IMR-90 (cell line): ENCODE data around the gene FBXO5. TPM values are rescaled to one million over a fixed set of nuclear protein-coding genes. Genes with fewer than 3 reads are reported as not detected.

ENCODE experiments used
- ATAC-seq: fragments of 200-7000 bp; cut with Tn5 transposase; 2 replicates; pipeline ENCODE4 v1.9.1; 2020; ENCODE audit warnings: low read depth, mild to moderate bottlenecking, moderate library complexity
- BruUV-seq: library from RNA; stranded (reverse); fragments of 400-500 nt; replicated peaks from 2 replicates; lab custom pipeline; 2021; lab: Mats Ljungman, UMichigan
- CTCF ChIA-PET: fragments of 300-600 bp; formaldehyde crosslinking; extraction: SDS; loops from one replicate; lab custom pipeline; 2021; ENCODE audit warnings: antibody characterized with exemption; lab: Yijun Ruan, JAX
- POLR2A ChIA-PET: fragments of 300-600 bp; sonication (Branson Sonifier 250); formaldehyde crosslinking; loops from one replicate; lab custom pipeline; 2022; ENCODE audit warnings: antibody characterized with exemption; ENCODE audit not compliant: unreplicated experiment; lab: Charles Lee
- DNase-seq: peaks from one replicate; pipeline ENCODE4 v3.0.0; 2013
- H2AFZ ChIP-seq: replicated peaks from 2 replicates; pipeline ENCODE3; 2013; ENCODE audit warnings: low read length, mild to moderate bottlenecking; ENCODE audit not compliant: poor library complexity
- H2AK5ac ChIP-seq: 2 replicates; pipeline ENCODE4 v1.6.1; 2013; ENCODE audit warnings: low read depth, low read length, inconsistent platforms
- H2AK9ac ChIP-seq: replicated peaks from 2 replicates; pipeline ENCODE3; 2013; ENCODE audit warnings: mild to moderate bottlenecking, low read depth, low read length, moderate library complexity; ENCODE audit not compliant: poor library complexity
- H2BK120ac ChIP-seq: 2 replicates; pipeline ENCODE4 v1.6.1; 2013; ENCODE audit warnings: low read depth, low read length, inconsistent platforms
- H2BK15ac ChIP-seq: 3 replicates; pipeline ENCODE4 v1.6.1; 2013; ENCODE audit warnings: low read depth, low read length, inconsistent platforms
- H2BK20ac ChIP-seq: 2 replicates; pipeline ENCODE4 v1.6.1; 2013; ENCODE audit warnings: low read depth, mild to moderate bottlenecking, inconsistent platforms, low read length, moderate library complexity
- H2BK5ac ChIP-seq: 2 replicates; pipeline ENCODE4 v1.6.1; 2013; ENCODE audit warnings: mild to moderate bottlenecking, low read depth, low read length, inconsistent platforms; ENCODE audit not compliant: poor library complexity, severe bottlenecking
- H3K14ac ChIP-seq: replicated peaks from 2 replicates; pipeline ENCODE4 v1.6.1; 2013; ENCODE audit warnings: low read depth, low read length, inconsistent platforms
- H3K18ac ChIP-seq: 2 replicates; pipeline ENCODE4 v1.6.1; 2013; ENCODE audit warnings: low read depth, low read length, control low read depth
- H3K23ac ChIP-seq: 2 replicates; pipeline ENCODE4 v1.6.1; 2013; ENCODE audit warnings: low read depth, low read length, inconsistent platforms
- H3K27ac ChIP-seq: 2 replicates; pipeline ENCODE4 v1.5.1; 2013; ENCODE audit warnings: mild to moderate bottlenecking, control low read depth, low read length; ENCODE audit not compliant: insufficient read depth
- H3K27me3 ChIP-seq: 2 replicates; pipeline ENCODE4 v1.6.1; 2013; ENCODE audit warnings: low read length; ENCODE audit not compliant: control insufficient read depth, insufficient read depth
- H3K36me3 ChIP-seq: 2 replicates; pipeline ENCODE4 v1.6.1; 2013; ENCODE audit warnings: low read length, mixed read lengths; ENCODE audit not compliant: control insufficient read depth, insufficient read depth
- H3K4ac ChIP-seq: 2 replicates; pipeline ENCODE4 v1.6.1; 2013; ENCODE audit warnings: low read depth, low read length, inconsistent platforms
- H3K4me1 ChIP-seq: 2 replicates; pipeline ENCODE4 v1.6.1; 2013; ENCODE audit warnings: low read length, mixed read lengths; ENCODE audit not compliant: control insufficient read depth, insufficient read depth
- H3K4me2 ChIP-seq: 2 replicates; pipeline ENCODE4 v1.6.1; 2013; ENCODE audit warnings: low read depth, mild to moderate bottlenecking, control low read depth, low read length, moderate library complexity
- H3K4me3 ChIP-seq: 2 replicates; pipeline ENCODE4 v1.5.1; 2013; ENCODE audit warnings: low read depth, mild to moderate bottlenecking, control low read depth, low read length, moderate library complexity; ENCODE audit not compliant: insufficient read depth
- H3K56ac ChIP-seq: 2 replicates; pipeline ENCODE4 v1.6.1; 2013; ENCODE audit warnings: low read length, inconsistent platforms; ENCODE audit not compliant: insufficient read depth; ENCODE audit errors: extremely low read depth
- H3K79me1 ChIP-seq, 2 experiments: 2 replicates each; pipeline ENCODE4 v1.6.1; 2013; ENCODE audit warnings: low read length in 2 of 2, inconsistent platforms in 1 of 2, low read depth in 1 of 2
- H3K9ac ChIP-seq: 2 replicates; pipeline ENCODE4 v1.6.1; 2013; ENCODE audit warnings: low read depth, low read length, control low read depth
- H3K9me1 ChIP-seq: 2 replicates; pipeline ENCODE4 v1.6.1; 2013; ENCODE audit warnings: low read length, inconsistent platforms; ENCODE audit not compliant: insufficient read depth
- H3K9me3 ChIP-seq: 2 replicates; pipeline ENCODE4 v1.6.1; 2013; ENCODE audit warnings: low read length; ENCODE audit not compliant: control insufficient read depth, insufficient read depth
- H4K20me1 ChIP-seq: 2 replicates; pipeline ENCODE4 v1.6.1; 2013; ENCODE audit warnings: low read length, inconsistent platforms; ENCODE audit not compliant: insufficient read depth
- H4K5ac ChIP-seq: 2 replicates; pipeline ENCODE4 v1.6.1; 2013; ENCODE audit warnings: mild to moderate bottlenecking, low read depth, low read length, control low read depth
- H4K8ac ChIP-seq, 2 experiments: 2 replicates each; pipeline ENCODE4 v1.6.1; 2013; ENCODE audit warnings: low read depth in 2 of 2, low read length in 2 of 2, control low read depth in 1 of 2, inconsistent platforms in 1 of 2
- H4K91ac ChIP-seq: 2 replicates; pipeline ENCODE4 v1.6.1; 2013; ENCODE audit warnings: low read depth, low read length, inconsistent platforms; ENCODE audit not compliant: insufficient read depth
- BHLHE40 ChIP-seq: fragments of 150-350 bp; IDR thresholded peaks from 2 replicates; pipeline ENCODE4 v1.6.1; 2016; ENCODE audit warnings: mild to moderate bottlenecking, low read depth, low read length
- CEBPB ChIP-seq: IDR thresholded peaks from 2 replicates; pipeline ENCODE4 v1.6.1; 2012; ENCODE audit warnings: low read depth, low read length, improper control_type of control experiment
- CHD1 ChIP-seq: IDR thresholded peaks from 2 replicates; pipeline ENCODE4 v1.6.1; 2012; ENCODE audit warnings: low read depth, low read length, improper control_type of control experiment
- FOS ChIP-seq: fragments of 150-350 bp; IDR thresholded peaks from 2 replicates; pipeline ENCODE4 v1.6.1; 2016; ENCODE audit warnings: low read depth, low read length
- MAFK ChIP-seq: IDR thresholded peaks from 2 replicates; pipeline ENCODE4 v1.6.1; 2012; ENCODE audit warnings: low read depth, low read length, improper control_type of control experiment
- MAZ ChIP-seq: IDR thresholded peaks from 2 replicates; pipeline ENCODE4 v1.6.1; 2012; ENCODE audit warnings: low read depth, mild to moderate bottlenecking, low read length, improper control_type of control experiment, moderate library complexity, borderline replicate concordance
- MXI1 ChIP-seq: IDR thresholded peaks from 2 replicates; pipeline ENCODE4 v1.6.1; 2012; ENCODE audit warnings: low read depth, mild to moderate bottlenecking, low read length, moderate library complexity, borderline replicate concordance
- NFE2L2 ChIP-seq: fragments of 150-350 bp; IDR thresholded peaks from 2 replicates; pipeline ENCODE4 v1.6.1; 2016; ENCODE audit warnings: low read depth, mild to moderate bottlenecking, low read length
- POLR2A ChIP-seq: IDR thresholded peaks from 2 replicates; pipeline ENCODE4 v1.6.1; 2012; ENCODE audit warnings: mild to moderate bottlenecking, low read depth, low read length
- RAD21 ChIP-seq: IDR thresholded peaks from 2 replicates; pipeline ENCODE4 v1.6.1; 2012; ENCODE audit warnings: low read length, improper control_type of control experiment
- RCOR1 ChIP-seq: IDR thresholded peaks from 2 replicates; pipeline ENCODE4 v1.6.1; 2012; ENCODE audit warnings: mild to moderate bottlenecking, low read length, improper control_type of control experiment; ENCODE audit not compliant: insufficient replicate concordance
- RFX5 ChIP-seq: IDR thresholded peaks from 2 replicates; pipeline ENCODE4 v1.8.0; 2012; ENCODE audit warnings: low read depth, mild to moderate bottlenecking, low read length, moderate library complexity
- SMC3 ChIP-seq: fragments of 150-350 bp; IDR thresholded peaks from 2 replicates; pipeline ENCODE4 v1.6.1; 2016; ENCODE audit warnings: low read depth, mild to moderate bottlenecking, antibody characterized with exemption, low read length, moderate library complexity
- WGBS, 2 experiments: methylation state at CpG; one replicate each; pipeline versions ENCODE4 v1.1.5 to v1.1.7; 2013; ENCODE audit warnings: missing lambda C conversion rate in 2 of 2; ENCODE audit not compliant: insufficient read length in 1 of 2; ENCODE audit errors: extremely low coverage in 2 of 2; 5-methylcytosine and 5-hydroxymethylcytosine counted together
- dilution Hi-C: fragments of 300-500 bp; cut with HindIII; formaldehyde crosslinking; loops from one replicate; pipeline ENCODE4 v1.14.3; 2018; ENCODE audit warnings: low sequenced_read_pairs; ENCODE audit not compliant: unreplicated experiment
- in situ Hi-C: fragments of 300-500 bp; cut with MboI; formaldehyde crosslinking; loops from 3 replicates; pipeline ENCODE4 v1.14.3; 2019; ENCODE audit warnings: low sequenced_read_pairs, inconsistent platforms, mixed read lengths
- intact Hi-C: fragments of 100-400 bp; cut with micrococcal nuclease; formaldehyde crosslinking; loops from 2 replicates; pipeline ENCODE4 v1.10.0; 2022
- polyA plus RNA-seq, 3 experiments: library from polyadenylated mRNA; depleted of rRNA; stranded (reverse); fragments of >200 nt; gene quantifications; 2 replicates each; pipeline ENCODE4 v1.2.3, GENCODE V29; 2012; ENCODE audit warnings: low replicate concordance in 1 of 3
- total RNA-seq: library from RNA; depleted of rRNA; stranded (reverse); fragments of >200 nt; gene quantifications from 2 replicates; pipeline ENCODE4 v1.2.3, GENCODE V29; 2012
- TF ChIP-seq, protein P1 (sequence below): fragments of 150-350 bp; IDR thresholded peaks from 2 replicates; pipeline ENCODE4 v1.6.1; 2016; ENCODE audit warnings: low read depth, mild to moderate bottlenecking, low read length, moderate library complexity, borderline replicate concordance
- TF ChIP-seq, protein P2 (sequence below): fragments of 150-350 bp; IDR thresholded peaks from 2 replicates; pipeline ENCODE4 v1.6.1; 2017; ENCODE audit warnings: mild to moderate bottlenecking, antibody characterized with exemption, low read length, low read depth
- TF ChIP-seq, protein P3 (sequence below): conservative IDR thresholded peaks from 2 replicates; pipeline ENCODE4 v1.5.1; 2012; ENCODE audit warnings: mild to moderate bottlenecking, low read depth, low read length, improper control_type of control experiment

The FBXO5 gene
- total and polyA plus RNA-seq, 2 of the 4 experiments (the other 2 are of a cell fraction), result 11.8 to 16.7 TPM

DNA sequence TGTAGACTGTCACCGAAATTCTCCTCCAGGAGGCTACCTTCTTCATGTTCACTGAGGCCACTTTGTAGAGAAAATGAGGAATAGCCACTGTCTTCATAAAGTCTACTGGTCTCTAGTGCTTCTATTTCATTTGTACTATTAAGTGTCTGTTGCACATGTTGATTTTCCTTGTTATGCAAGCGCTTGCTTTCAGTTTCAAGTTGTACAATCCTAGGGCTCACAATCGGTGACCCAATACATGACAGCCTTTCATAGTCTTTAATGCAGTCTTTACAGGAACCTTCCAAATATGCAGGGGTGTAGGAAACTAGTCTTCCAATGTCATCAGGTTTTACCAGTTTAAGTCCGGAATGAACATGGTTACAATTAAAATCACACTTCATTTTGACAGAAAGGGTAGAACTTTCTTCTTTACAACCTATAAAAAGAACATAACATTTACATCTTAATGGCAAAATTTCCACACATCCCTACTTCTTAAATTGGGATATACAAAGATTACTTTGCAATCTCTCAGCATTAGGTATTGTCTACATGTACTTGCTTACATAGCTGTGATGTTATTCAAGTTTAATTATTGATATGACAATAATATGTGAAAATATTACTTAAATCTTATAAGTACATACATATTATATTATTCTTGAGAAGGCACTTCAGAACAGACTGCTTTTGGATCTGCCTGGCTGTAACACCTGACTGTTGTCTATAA, 7.5 kb downstream of the FBXO5 start:
- H2BK20ac ChIP-seq, result no peak overlapping the region
- H2BK120ac ChIP-seq, result no peak overlapping the region
- peaks cover 0 to 7% of the 10 kb centered on the region in 2 experiments; a peak in 2 of 4 replicates for H3K79me1 ChIP-seq
- in situ Hi-C loops (no loop called here), intact Hi-C loops (no loop called here), dilution Hi-C loops (no loop called here)
- H2BK5ac ChIP-seq, result peak overlapping the region; percentile 24
- no peak overlapping the region for H4K91ac ChIP-seq
- peaks cover 5% of the 10 kb centered on the region for H3K4me1 ChIP-seq
- no peak overlapping the region for H3K14ac ChIP-seq
- TF ChIP-seq NFE2L2, result no peak
- no peak for TF ChIP-seq CEBPB
- no peak for TF ChIP-seq MXI1
- TF ChIP-seq CHD1, result no peak
- no peak for TF ChIP-seq RFX5
- no peak for TF ChIP-seq BHLHE40
- TF ChIP-seq, protein P1, sequence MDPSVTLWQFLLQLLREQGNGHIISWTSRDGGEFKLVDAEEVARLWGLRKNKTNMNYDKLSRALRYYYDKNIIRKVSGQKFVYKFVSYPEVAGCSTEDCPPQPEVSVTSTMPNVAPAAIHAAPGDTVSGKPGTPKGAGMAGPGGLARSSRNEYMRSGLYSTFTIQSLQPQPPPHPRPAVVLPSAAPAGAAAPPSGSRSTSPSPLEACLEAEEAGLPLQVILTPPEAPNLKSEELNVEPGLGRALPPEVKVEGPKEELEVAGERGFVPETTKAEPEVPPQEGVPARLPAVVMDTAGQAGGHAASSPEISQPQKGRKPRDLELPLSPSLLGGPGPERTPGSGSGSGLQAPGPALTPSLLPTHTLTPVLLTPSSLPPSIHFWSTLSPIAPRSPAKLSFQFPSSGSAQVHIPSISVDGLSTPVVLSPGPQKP, result no peak
- no peak for TF ChIP-seq MAZ
- no peak for TF ChIP-seq FOS
- TF ChIP-seq MAFK, result no peak
- TF ChIP-seq POLR2A, result no peak
- no peak for TF ChIP-seq SMC3
- TF ChIP-seq, protein P2, sequence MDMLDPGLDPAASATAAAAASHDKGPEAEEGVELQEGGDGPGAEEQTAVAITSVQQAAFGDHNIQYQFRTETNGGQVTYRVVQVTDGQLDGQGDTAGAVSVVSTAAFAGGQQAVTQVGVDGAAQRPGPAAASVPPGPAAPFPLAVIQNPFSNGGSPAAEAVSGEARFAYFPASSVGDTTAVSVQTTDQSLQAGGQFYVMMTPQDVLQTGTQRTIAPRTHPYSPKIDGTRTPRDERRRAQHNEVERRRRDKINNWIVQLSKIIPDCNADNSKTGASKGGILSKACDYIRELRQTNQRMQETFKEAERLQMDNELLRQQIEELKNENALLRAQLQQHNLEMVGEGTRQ, result no peak
- no peak for TF ChIP-seq RCOR1
- no peak for TF ChIP-seq RAD21
- TF ChIP-seq, protein P3, sequence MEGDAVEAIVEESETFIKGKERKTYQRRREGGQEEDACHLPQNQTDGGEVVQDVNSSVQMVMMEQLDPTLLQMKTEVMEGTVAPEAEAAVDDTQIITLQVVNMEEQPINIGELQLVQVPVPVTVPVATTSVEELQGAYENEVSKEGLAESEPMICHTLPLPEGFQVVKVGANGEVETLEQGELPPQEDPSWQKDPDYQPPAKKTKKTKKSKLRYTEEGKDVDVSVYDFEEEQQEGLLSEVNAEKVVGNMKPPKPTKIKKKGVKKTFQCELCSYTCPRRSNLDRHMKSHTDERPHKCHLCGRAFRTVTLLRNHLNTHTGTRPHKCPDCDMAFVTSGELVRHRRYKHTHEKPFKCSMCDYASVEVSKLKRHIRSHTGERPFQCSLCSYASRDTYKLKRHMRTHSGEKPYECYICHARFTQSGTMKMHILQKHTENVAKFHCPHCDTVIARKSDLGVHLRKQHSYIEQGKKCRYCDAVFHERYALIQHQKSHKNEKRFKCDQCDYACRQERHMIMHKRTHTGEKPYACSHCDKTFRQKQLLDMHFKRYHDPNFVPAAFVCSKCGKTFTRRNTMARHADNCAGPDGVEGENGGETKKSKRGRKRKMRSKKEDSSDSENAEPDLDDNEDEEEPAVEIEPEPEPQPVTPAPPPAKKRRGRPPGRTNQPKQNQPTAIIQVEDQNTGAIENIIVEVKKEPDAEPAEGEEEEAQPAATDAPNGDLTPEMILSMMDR, result no peak
- no peaks in the 10 kb centered on the region for H3K9me3 ChIP-seq
- H2AK9ac ChIP-seq, result no peak overlapping the region
- ChIA-PET POLR2A (no interaction called here), CTCF (no interaction called here)
- peak overlapping the region; percentile 74; the same call in 1 of the 2 replicates for H3K4me2 ChIP-seq
- H3K9ac ChIP-seq, result no peak overlapping the region
- peaks cover 19% of the 10 kb centered on the region for H4K20me1 ChIP-seq
- no CpG with 5 or more reads among the region's 4 CpGs for WGBS, 2 experiments
- H3K4ac ChIP-seq, result no peak overlapping the region
- DNase-seq (no peak), ATAC-seq (no peak)
- H4K8ac ChIP-seq, result no peak overlapping the region
- no peak overlapping the region for H3K4me3 ChIP-seq
- no TSS peak for BruUV-seq
- H3K27ac ChIP-seq, result no peak overlapping the region
- H4K5ac ChIP-seq, result no peak overlapping the region; the same call in 1 of the 2 replicates
- H2AK5ac ChIP-seq, result no peak overlapping the region
- H3K27me3 ChIP-seq, result no peaks in the 10 kb centered on the region
- H2BK15ac ChIP-seq, result no peak overlapping the region
- H2AFZ ChIP-seq, result no peak overlapping the region
- H3K56ac ChIP-seq, result no peak overlapping the region
- H3K23ac ChIP-seq, result no peak overlapping the region
- H3K9me1 ChIP-seq, result peaks cover 5% of the 10 kb centered on the region; the same call in 1 of the 2 replicates
- no peak overlapping the region for H3K18ac ChIP-seq
- H3K36me3 ChIP-seq, result peaks cover 9% of the 10 kb centered on the region
